ENCODE data around the gene NTMT1.
A peak's percentile ranks its signal among the peaks of the same experiment; 100 is the strongest.
"Not testable (repeated sequence)": the region's sequence is repeated elsewhere in the genome, so short reads cannot be mapped to it uniquely, and the experiment has no call there.

NTMT1 gene

GRCh38 chr9:129590466-129590865 is 35.5 kb upstream of the NTMT1 start:
- H3K4me3 Mint-ChIP-seq, result no peak overlapping the region
- H3K27me3 Mint-ChIP-seq, result peaks cover 15% of the 10 kb centered on the region
- peaks cover 33% of the 10 kb centered on the region for H3K4me1 Mint-ChIP-seq (ENCODE audit: low read depth)
- H3K27ac Mint-ChIP-seq, result no peak overlapping the region
- no peaks in the 10 kb centered on the region for H3K9me3 Mint-ChIP-seq
- no peaks in the 10 kb centered on the region for H3K36me3 Mint-ChIP-seq (ENCODE audit: low read depth)
- intact Hi-C loops (cut with micrococcal nuclease), result loop anchor here (10.0 kb wide), 1 partner anchor 96 kb away; no protein-coding TSS in a partner anchor

- Mint-ChIP-seq H3K4me1 (ENCODE audit: low read depth) (peaks cover 43% of the 10 kb centered on the region), H3K27me3 (peaks cover 15% of the 10 kb centered on the region), H3K27ac (no peak overlapping the region), H3K9me3 (no peaks in the 10 kb centered on the region), H3K36me3 (ENCODE audit: low read depth) (no peaks in the 10 kb centered on the region), H3K4me3 (no peak overlapping the region)
- intact Hi-C loops (cut with micrococcal nuclease), result loop anchor here (10.0 kb wide), 1 partner anchor 97 kb away; no protein-coding TSS in a partner anchor
These were observed 34.0 kb upstream of the NTMT1 start for GRCh38 chr9:129591916-129592315.

DNA sequence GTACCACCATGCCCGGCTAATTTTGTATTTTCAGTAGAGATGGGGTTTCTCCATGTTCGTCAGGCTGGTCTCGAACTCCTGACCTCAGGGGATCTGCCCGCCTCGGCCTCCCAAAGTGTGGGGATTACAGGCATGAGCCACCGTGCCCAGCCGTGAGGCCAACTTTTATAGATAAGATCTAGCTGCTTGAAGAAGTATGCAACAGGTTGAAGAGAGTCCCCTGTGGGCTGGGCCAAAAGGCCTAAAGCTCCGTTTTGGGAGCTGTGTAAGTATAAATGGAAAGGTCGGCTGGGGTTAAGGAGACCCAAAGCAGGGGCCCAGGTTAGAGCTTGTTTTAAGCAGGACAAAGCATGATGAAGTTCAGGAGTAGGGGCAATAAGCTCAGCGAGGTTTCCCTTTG is 33.2 kb upstream of the NTMT1 start:
- Mint-ChIP-seq H3K27me3 (peaks cover 15% of the 10 kb centered on the region), H3K4me1 (ENCODE audit: low read depth) (peaks cover 47% of the 10 kb centered on the region)
- intact Hi-C loops (cut with micrococcal nuclease), result loop anchor here (10.0 kb wide), 1 partner anchor 98 kb away; no protein-coding TSS in a partner anchor
- H3K9me3 Mint-ChIP-seq; H3K4me3 Mint-ChIP-seq; H3K36me3 Mint-ChIP-seq (ENCODE audit: low read depth); H3K27ac Mint-ChIP-seq: not testable (repeated sequence)

DNA sequence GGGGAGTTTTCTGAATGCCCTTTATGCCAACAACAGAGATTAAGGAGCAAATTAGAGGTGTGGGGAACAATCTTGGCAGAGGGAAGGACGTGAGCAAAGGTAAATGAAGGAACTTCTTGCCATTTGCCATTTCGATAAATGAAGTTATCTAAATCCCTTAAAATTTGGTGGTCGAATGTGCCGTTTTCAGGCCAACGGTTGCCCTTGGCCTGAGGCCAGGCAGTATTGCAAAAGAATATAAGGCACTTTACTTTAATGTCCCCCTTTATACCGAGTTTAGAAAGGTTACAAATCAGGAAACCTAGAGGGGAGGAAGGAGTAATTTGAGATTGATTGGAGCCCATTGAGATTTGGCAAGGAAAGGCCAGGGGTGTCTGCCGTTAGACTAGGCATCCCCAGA is 31.3 kb upstream of the NTMT1 start:
- intact Hi-C loops (cut with micrococcal nuclease), result loop anchor here (10.0 kb wide), 1 partner anchor 100 kb away; no protein-coding TSS in a partner anchor
- Mint-ChIP-seq H3K27me3 (peaks cover 21% of the 10 kb centered on the region), H3K36me3 (ENCODE audit: low read depth) (no peaks in the 10 kb centered on the region), H3K27ac (peak overlapping the region; percentile 59), H3K9me3 (no peaks in the 10 kb centered on the region), H3K4me3 (no peak overlapping the region), H3K4me1 (ENCODE audit: low read depth) (peaks cover 56% of the 10 kb centered on the region)

GRCh38 chr9:129595311-129595741 is 30.6 kb upstream of the NTMT1 start:
- Mint-ChIP-seq H3K4me3 (peak overlapping the region; percentile 11), H3K36me3 (ENCODE audit: low read depth) (no peaks in the 10 kb centered on the region), H3K4me1 (ENCODE audit: low read depth) (peaks cover 56% of the 10 kb centered on the region), H3K27me3 (peaks cover 21% of the 10 kb centered on the region), H3K27ac (peak overlapping the region; percentile 59), H3K9me3 (no peaks in the 10 kb centered on the region)
- intact Hi-C loops (cut with micrococcal nuclease), result loop anchor here (10.0 kb wide), 1 partner anchor 101 kb away; no protein-coding TSS in a partner anchor

DNA sequence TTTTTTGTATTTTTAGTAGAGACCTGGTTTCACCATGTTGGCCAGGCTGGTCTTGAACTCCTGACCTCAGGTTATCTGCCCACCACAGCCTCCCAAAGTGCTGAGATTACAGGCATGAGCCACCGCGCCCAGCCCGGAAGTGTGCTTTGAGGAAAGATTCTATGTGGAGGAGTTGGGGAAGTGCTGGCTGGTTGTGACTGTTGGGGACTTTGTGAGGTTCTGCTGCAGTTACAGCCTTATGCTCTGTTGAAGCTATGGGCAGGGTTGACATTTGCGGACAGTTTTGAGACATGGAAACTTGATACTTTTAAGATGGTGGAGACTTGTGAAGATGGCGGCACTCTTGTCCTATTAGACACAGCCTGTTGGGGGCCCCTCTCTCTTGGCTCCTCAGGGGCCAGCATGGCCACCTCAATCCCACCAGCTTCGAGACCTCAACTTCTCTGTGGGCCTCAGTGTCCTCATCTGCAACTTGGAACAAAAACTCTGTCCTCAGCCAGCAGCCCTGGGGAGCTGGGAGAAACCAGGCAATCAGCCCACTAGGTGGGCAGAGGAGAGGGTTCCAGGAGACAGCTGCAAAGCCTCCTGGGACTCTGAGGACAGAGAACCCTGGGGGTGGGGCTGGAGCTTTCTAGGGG is 29.9 kb upstream of the NTMT1 start:
- Mint-ChIP-seq H3K27ac (peak overlapping the region; percentile 59), H3K27me3 (peaks cover 19% of the 10 kb centered on the region), H3K4me3 (no peak overlapping the region), H3K4me1 (ENCODE audit: low read depth) (peaks cover 56% of the 10 kb centered on the region), H3K36me3 (ENCODE audit: low read depth) (no peaks in the 10 kb centered on the region), H3K9me3 (no peaks in the 10 kb centered on the region)
- intact Hi-C loops (cut with micrococcal nuclease), result loop anchor here (10.0 kb wide), 1 partner anchor 101 kb away; no protein-coding TSS in a partner anchor

GRCh38 chr9:129596541-129597331 is 29.2 kb upstream of the NTMT1 start:
- peak overlapping the region; percentile 59 for H3K27ac Mint-ChIP-seq
- no peaks in the 10 kb centered on the region for H3K9me3 Mint-ChIP-seq
- intact Hi-C loops (cut with micrococcal nuclease), result loop anchor here (10.0 kb wide), 1 partner anchor 102 kb away; no protein-coding TSS in a partner anchor
- peaks cover 56% of the 10 kb centered on the region for H3K4me1 Mint-ChIP-seq (ENCODE audit: low read depth)
- no peak overlapping the region for H3K4me3 Mint-ChIP-seq
- H3K27me3 Mint-ChIP-seq, result peaks cover 19% of the 10 kb centered on the region
- no peaks in the 10 kb centered on the region for H3K36me3 Mint-ChIP-seq (ENCODE audit: low read depth)

DNA sequence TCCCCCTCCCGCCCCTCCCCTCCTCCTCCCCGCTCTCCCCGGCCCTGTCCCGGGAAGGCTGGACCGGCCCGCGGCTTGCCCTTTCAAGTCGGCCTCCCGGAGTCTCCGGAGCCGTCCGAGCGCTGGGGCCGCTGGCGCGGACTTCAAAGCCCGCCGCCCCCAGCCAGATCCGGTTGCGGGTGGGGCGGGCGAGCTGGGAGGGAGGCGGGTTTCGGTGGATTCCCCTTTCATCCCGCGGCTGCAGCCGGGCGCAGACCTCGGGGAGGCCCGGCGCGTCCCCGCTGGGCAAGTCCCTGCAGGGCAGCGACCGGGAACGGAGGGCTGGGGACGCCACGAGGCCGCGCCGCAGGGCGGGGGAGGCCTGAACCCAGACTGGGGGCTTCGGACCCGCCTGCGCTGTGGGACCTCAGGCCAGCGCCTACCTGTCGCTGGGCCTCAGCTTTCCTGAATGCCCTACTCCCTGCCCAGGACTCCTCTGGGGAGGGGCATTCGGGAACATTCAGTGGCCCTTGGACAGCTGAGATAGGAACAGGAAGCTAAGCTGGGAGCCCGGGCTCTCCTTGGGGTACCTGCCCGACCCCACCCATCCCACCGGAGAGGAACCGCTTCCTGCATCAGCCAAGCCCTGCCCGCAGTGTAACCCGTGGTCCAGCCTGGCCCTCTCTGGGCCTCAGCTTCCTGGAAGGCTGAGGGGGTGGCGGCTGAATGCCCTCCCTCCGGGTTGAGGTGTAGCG is 28.4 kb upstream of the NTMT1 start:
- Mint-ChIP-seq H3K4me3 (peak overlapping the region; percentile 18), H3K4me1 (ENCODE audit: low read depth) (peaks cover 62% of the 10 kb centered on the region), H3K27ac (no peak overlapping the region), H3K36me3 (ENCODE audit: low read depth) (no peaks in the 10 kb centered on the region), H3K27me3 (peaks cover 19% of the 10 kb centered on the region), H3K9me3 (no peaks in the 10 kb centered on the region)
- intact Hi-C loops (cut with micrococcal nuclease), result loop anchor here (10.0 kb wide), 1 partner anchor 103 kb away; no protein-coding TSS in a partner anchor

- Mint-ChIP-seq H3K4me3 (peak overlapping the region; percentile 18), H3K9me3 (no peaks in the 10 kb centered on the region), H3K27ac (peak overlapping the region; percentile 44), H3K36me3 (ENCODE audit: low read depth) (no peaks in the 10 kb centered on the region), H3K4me1 (ENCODE audit: low read depth) (peaks cover 63% of the 10 kb centered on the region), H3K27me3 (peaks cover 19% of the 10 kb centered on the region)
- intact Hi-C loops (cut with micrococcal nuclease), result loop anchor here (10.0 kb wide), 1 partner anchor 103 kb away; no protein-coding TSS in a partner anchor
These were observed 27.8 kb upstream of the NTMT1 start for GRCh38 chr9:129598089-129598596.

DNA sequence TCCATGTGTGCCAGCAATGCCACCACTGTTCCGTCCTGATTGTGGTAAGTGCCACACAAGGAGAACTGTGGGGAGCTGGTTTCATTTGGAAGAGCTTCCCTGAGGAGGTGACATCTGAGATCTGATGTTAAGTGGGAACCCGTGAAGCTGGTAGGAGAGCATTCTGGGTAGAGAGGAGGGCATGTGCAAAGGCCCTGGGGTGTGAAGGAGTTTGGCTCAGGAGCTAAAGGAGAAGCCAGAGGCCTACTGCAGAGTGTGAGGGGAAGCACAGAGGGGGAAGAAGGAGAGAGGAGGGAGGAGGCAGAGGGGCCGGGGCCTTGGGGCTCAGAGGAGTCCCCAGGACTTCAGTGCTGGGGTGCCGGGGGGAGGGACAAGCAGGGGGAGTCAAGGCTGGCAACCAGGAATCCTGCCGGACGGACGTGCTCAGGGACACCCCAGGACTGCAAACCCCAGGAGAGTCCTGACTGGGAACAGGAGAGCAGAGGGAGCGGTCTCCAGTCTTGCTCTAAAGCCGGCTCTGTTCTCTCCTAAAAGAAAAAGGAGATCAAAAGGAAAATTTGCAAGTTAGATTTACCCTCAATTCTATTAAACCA is 24.8 kb upstream of the NTMT1 start:
- peak overlapping the region; percentile 31 for H3K27ac Mint-ChIP-seq

DNA sequence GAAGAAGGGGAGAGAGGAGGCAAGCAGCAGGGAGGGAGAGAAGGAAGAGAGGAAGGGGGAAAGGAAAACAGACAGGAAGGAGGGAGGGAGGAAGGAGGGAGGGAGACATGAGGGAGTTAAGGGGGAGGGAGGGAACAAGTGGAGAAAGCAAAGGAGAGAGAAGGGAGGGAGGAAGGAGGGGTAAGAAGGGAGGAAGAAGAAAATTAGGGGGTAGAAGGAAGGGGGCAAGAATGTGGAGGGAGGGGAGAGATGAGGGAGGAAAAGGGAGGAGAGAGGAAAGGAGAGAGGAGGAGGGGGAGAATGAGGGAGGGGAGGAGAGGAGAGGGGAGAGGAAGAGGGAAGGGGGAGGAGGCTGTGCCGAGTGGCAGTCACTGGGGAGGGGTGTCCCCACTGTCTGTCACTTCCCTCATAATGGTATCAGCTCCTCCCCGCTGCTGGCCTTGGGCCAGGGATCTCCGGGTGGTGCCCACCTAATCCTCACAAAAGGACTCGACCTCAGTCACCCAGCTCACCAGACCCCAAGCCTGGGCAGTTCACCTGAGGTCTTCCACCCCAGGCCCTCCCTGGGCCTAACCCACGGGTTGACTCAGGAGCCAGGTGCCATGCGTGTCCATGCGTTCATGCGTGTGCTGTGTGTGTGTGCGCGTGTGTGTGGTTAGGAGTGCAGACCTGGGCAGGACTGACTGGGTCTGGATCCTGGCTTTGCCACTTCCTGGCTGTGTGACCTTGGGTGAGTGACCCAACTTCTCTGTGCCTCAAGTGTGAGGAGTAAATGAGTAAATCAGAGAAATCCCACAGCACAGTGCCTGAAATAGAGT is 23.2 kb upstream of the NTMT1 start:
- H3K4me1 Mint-ChIP-seq (ENCODE audit: low read depth), result peaks cover 31% of the 10 kb centered on the region
- intact Hi-C loops (cut with micrococcal nuclease), result loop anchor here (10.0 kb wide), 1 partner anchor 268 kb away; no protein-coding TSS in a partner anchor
- H3K9me3 Mint-ChIP-seq, result no peaks in the 10 kb centered on the region
- H3K27me3 Mint-ChIP-seq, result peaks cover 11% of the 10 kb centered on the region
- H3K36me3 Mint-ChIP-seq (ENCODE audit: low read depth), result no peaks in the 10 kb centered on the region
- H3K4me3 Mint-ChIP-seq, result no peak overlapping the region
- H3K27ac Mint-ChIP-seq, result peak overlapping the region; percentile 24

More for the DNA sequence above, 24.8 kb upstream of the NTMT1 start:
- H3K36me3 Mint-ChIP-seq (ENCODE audit: low read depth), result no peaks in the 10 kb centered on the region
- H3K4me1 Mint-ChIP-seq (ENCODE audit: low read depth), result peaks cover 33% of the 10 kb centered on the region
- no peak overlapping the region for H3K4me3 Mint-ChIP-seq
- peaks cover 11% of the 10 kb centered on the region for H3K27me3 Mint-ChIP-seq
- intact Hi-C loops (cut with micrococcal nuclease), result loop anchor here (10.0 kb wide), 1 partner anchor 266 kb away; no protein-coding TSS in a partner anchor
- H3K9me3 Mint-ChIP-seq, result no peaks in the 10 kb centered on the region

DNA sequence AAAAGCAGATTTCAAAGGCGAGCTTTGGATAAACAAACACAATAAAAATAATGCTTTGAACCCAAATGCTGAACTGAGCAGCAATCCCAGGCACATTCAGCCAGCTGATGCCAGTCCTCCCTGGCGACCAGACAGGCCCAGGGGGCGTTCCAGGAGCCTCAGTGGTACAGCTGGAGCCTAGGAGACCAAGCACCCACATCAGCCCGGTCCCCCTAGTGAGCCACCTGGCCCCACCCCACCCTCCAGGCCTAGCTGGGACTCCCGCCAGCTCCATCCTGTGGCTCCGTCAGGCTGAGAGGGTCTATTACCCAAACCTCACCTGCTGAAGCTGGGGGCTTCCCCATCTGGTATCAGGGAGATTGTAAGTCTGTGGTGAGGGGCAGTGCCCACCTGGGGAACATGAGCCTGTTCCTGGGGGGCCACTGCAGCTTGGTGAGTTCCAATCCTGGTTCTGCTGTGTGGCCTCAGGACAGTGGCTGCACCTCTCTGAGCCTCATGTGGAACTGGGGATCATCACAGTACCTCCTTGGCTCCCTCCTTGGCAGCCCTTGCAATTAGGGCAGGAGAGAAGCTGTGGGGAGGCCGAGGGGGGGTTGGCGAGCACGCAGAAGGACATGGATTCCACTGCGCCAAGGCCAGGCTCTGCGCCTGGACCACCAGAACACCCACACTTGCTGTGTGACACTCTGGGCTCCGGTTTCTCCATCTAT is 21.8 kb upstream of the NTMT1 start:
- peaks cover 37% of the 10 kb centered on the region for H3K4me1 Mint-ChIP-seq (ENCODE audit: low read depth)
- H3K9me3 Mint-ChIP-seq, result no peaks in the 10 kb centered on the region
- intact Hi-C loops (cut with micrococcal nuclease), result loop anchor here (10.0 kb wide), 1 partner anchor 269 kb away; no protein-coding TSS in a partner anchor
- no peaks in the 10 kb centered on the region for H3K36me3 Mint-ChIP-seq (ENCODE audit: low read depth)
- H3K4me3 Mint-ChIP-seq, result no peak overlapping the region
- H3K27ac Mint-ChIP-seq, result no peak overlapping the region
- no peaks in the 10 kb centered on the region for H3K27me3 Mint-ChIP-seq

Data from dendritic cell treated with granulocyte-macrophage colony-stimulating factor and Interleukin-4, amounts not matched to agents 40 ng/mL and 50 ng/mL, for 4 days (primary cell).